Lower leg skin (tissue), 4 donors: ENCODE results near the gene TLDC2. TPM values are rescaled to one million over a fixed set of nuclear protein-coding genes. Genes with fewer than 3 reads are reported as not detected.

Experiments
- DNase-seq, 2 donors: peaks; one replicate each; pipeline ENCODE4 v3.0.0-alpha.2; 2019; ENCODE audit warnings: low spot score in 2 of 2
- H3K4me3 ChIP-seq: fragments of 200-600 bp; sonication (generic); 2 replicates; pipeline ENCODE4 v1.5.1; 2017; ENCODE audit warnings: mild to moderate bottlenecking, low read depth; ENCODE audit not compliant: poor library complexity, severe bottlenecking
- POLR2A ChIP-seq, 2 donors: fragments of 450-650 bp; IDR thresholded peaks; one replicate each; pipeline ENCODE4 v1.6.1; 2016 to 2017; ENCODE audit warnings: antibody characterized with exemption in 2 of 2, mild to moderate bottlenecking in 1 of 2, moderate library complexity in 1 of 2
- WGBS, 2 donors: methylation state at CpG; one replicate each; pipeline ENCODE4 v1.1.5; 2018; 5-methylcytosine and 5-hydroxymethylcytosine counted together
- intact Hi-C: fragments of 100-400 bp; cut with DNase I; formaldehyde crosslinking; loops from one replicate; pipeline ENCODE4 v1.15.0; 2023; ENCODE audit warnings: low total_unique reads
- total RNA-seq, 4 donors: library from RNA; depleted of rRNA; stranded (reverse); fragments of >200 nt; gene quantifications; one replicate each; pipeline ENCODE4 v1.1.0, GENCODE V29; 2016
- TF ChIP-seq, protein P1 (sequence below), 3 donors: fragments of 450-650 bp; IDR thresholded peaks; one replicate each; pipeline ENCODE4 v1.5.1; 2016; ENCODE audit warnings: antibody characterized with exemption in 3 of 3, mild to moderate bottlenecking in 3 of 3, moderate library complexity in 2 of 3

Gene TLDC2
- total RNA-seq, 4 donors from 2014 or later: 0.42 to 0.58 TPM; not detected in 2

DNA sequence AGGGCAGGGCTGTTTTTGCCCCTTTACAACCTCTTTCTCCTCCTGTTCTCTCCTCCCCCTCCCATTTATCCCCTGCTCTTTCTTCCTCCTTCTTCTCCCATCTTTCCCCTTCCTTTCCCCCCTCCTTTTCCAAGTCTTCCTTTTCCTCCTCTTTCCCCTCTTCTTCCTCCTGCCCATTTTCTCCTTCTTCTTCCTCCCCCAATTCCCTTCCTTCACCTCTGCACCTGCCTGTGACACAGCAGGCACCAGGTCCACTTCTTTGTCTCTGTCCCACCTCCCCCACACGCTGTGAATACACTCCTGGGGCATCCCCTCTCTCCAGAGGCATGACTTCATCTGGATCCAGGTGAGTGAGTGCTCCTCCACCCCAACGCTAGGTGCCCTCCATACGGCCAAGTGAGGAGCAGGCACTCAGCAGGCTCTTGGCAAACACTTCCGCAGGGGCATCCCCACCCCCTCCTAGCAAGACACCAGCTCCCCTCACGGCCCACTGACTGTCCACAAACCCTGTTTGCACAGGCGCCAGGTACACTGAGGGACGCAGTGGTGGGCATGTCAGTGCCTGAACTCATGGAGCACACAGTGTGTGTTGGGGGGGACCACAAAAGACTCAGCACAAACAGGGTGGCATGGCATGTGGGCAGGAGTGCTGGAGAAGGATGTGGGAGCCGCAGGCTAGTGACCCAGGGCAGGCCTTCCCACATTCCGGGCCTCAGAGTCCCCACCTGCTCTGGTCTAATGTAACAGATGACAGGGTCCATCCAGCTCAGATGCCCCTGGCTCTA, 10.7 kb upstream of the TLDC2 start:
- TF ChIP-seq POLR2A (IDR thresholded peaks at IDR 0.05): no peak
- TF ChIP-seq, protein P1, sequence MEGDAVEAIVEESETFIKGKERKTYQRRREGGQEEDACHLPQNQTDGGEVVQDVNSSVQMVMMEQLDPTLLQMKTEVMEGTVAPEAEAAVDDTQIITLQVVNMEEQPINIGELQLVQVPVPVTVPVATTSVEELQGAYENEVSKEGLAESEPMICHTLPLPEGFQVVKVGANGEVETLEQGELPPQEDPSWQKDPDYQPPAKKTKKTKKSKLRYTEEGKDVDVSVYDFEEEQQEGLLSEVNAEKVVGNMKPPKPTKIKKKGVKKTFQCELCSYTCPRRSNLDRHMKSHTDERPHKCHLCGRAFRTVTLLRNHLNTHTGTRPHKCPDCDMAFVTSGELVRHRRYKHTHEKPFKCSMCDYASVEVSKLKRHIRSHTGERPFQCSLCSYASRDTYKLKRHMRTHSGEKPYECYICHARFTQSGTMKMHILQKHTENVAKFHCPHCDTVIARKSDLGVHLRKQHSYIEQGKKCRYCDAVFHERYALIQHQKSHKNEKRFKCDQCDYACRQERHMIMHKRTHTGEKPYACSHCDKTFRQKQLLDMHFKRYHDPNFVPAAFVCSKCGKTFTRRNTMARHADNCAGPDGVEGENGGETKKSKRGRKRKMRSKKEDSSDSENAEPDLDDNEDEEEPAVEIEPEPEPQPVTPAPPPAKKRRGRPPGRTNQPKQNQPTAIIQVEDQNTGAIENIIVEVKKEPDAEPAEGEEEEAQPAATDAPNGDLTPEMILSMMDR (IDR thresholded peaks at IDR 0.05): no peak
- 76 to 78% methylated on average over 9 of the region's 9 CpGs for WGBS, 2 donors

DNA sequence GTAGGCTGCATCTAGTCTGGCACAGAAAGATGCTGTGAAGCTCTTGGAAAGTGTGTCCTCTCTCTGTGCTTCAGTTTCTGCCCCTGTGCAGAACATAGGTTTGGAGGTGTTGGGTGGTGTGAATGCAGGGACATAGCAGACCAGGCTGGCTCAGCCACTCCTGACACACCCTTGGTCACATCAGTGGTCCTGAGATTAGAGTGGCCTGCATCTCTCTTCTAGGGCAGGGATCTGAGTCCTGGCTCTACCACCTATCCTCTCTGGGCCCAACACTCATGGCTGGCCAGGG, 10.1 kb upstream of the TLDC2 start:
- no peak for TF ChIP-seq POLR2A (IDR thresholded peaks at IDR 0.05)
- TF ChIP-seq, protein P1 (IDR thresholded peaks at IDR 0.05): no peak
- intact Hi-C loops: no loop called here
- no peak for DNase-seq

More for the DNA sequence above, 10.7 kb upstream of the TLDC2 start:
- no peak overlapping the region for H3K4me3 ChIP-seq
- no peak for DNase-seq
- intact Hi-C loops: no loop called here

DNA sequence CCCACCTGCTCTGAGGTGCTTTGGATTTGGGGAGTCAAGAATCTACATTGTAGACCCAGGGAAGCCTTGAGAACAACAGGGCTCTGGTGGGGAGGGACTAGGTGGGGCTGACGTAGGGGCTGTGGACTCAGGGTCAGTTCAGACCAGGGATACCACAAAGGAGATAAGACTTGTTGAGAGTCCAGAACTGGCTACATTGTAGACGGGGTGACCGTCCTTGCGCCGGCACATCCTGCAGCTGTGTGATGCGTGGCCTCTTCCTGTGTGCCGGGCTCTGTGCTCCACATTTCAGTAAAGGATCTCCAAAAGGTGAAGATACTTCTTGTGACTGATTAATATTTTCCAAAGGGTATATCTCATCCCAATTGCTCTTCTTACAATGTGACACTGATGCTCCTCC, 9.8 kb upstream of the TLDC2 start:
- intact Hi-C loops: no loop called here
- TF ChIP-seq, protein P1 (IDR thresholded peaks at IDR 0.05): no peak
- TF ChIP-seq POLR2A (IDR thresholded peaks at IDR 0.05): no peak
- H3K4me3 ChIP-seq: no peak overlapping the region
- no peak for DNase-seq
- WGBS, 2 donors: 79 to 86% methylated on average over 7 of the region's 7 CpGs

More for the DNA sequence above, 10.1 kb upstream of the TLDC2 start:
- H3K4me3 ChIP-seq: no peak overlapping the region

DNA sequence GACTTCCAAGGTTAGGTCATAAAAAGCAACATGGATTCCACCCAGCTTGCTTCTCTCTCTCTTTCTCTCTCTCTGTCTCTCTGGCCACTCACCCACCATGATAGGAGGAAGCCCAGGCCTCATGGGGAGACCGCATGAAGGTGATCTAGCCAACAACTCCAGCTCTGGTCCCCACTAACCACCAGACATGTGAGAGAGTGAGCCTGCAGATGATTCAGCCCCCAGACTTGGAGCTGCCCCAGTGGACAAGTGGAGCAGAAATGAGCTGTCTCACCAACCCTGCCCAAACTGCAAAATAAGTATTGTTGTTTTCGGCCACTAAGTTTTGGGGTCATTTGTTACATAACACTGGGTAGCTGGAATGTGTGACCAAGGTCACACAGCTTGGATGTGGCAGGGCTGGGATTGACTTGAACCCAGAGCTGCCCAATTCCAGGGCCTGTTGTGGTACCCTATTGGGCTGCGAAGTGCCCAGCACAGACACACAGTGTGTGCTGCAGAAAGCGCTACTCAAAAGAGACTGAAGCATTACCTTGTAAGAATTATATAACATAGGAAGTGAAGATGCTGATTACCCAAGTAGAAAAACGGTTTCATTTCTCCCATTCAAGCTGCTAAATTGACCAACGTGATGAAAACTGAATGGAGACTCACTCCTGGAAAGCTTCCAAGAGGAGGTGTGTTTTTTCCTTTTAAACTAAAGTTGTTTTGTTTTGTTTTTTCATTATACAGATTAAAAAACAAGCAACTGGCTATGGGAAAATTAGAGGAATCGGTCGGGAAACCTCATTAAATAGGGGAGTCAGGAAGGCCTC, 9.1 kb upstream of the TLDC2 start:
- intact Hi-C loops: no loop called here
- no peak for DNase-seq
- WGBS, 2 donors: 71 to 72% methylated on average over 8 of the region's 8 CpGs
- TF ChIP-seq POLR2A (IDR thresholded peaks at IDR 0.05): no peak
- TF ChIP-seq, protein P1 (IDR thresholded peaks at IDR 0.05): no peak
- H3K4me3 ChIP-seq: no peak overlapping the region

DNA sequence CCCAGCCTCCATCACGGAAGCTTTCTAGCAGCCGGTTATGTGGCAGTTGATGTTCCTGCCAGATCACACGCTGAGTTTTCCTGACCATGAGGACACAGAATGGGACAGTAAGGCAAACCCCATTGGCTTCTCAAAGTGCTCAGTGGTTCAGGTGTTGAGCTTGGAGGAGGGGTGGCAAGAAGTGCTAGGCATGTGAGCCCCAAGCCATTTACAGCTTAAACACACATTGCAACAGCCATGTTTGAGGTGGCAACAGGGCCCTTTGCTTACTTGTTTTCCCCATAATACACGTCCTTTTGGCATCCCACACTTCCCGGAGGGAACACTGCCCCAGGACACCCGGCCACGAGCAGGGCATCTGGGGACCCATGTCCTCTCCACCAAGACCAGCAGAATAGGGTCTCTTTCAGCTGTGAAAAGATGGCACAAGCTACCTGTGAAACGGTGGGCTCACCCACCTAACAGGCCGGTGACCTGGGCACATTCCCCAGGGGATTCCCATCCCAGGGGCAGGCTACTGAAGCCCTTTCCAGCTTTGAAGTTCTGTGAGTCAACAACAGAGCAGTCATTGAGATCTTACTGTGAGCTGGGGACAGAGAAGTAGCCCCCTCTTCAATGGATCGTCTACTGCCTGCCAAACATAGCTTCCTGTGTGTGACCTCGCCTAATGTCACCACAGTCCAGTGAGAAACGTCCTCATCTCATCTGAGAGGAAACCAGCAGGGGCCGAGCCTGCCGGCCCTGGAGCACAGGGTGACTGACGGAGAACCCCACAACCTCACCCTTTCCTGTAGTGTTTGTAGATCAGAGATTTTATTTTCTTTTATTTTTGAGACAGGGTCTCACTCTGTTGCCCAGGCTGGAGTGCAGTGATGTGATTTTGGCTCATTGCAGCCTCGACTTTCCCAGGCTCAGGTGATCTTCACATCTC, 4.0 kb upstream of the TLDC2 start:
- TF ChIP-seq, protein P1 (IDR thresholded peaks at IDR 0.05): no peak
- TF ChIP-seq POLR2A (IDR thresholded peaks at IDR 0.05): no peak
- intact Hi-C loops: no loop called here
- WGBS, 2 donors: 73 to 76% methylated on average over 16 of the region's 16 CpGs
- no peak for DNase-seq
- H3K4me3 ChIP-seq: no peak overlapping the region
